Liver (tissue), 9 donors: ENCODE data around the gene ARL6IP4. TPM values are rescaled to one million over a fixed set of nuclear protein-coding genes. Genes with fewer than 3 reads are reported as not detected.

ENCODE experiments used
- DNase-seq: peaks from one replicate; pipeline ENCODE4 v3.0.0-alpha.2; 2017; ENCODE audit warnings: low spot score
- H3K27ac ChIP-seq, 2 donors: one replicate each; pipeline ENCODE4 v1.7.0; 2013; ENCODE audit warnings: inconsistent platforms in 2 of 2, low read length in 2 of 2, control low read depth in 1 of 2, low read depth in 1 of 2, mild to moderate bottlenecking in 1 of 2
- H3K27me3 ChIP-seq, 4 donors: one replicate each; pipeline versions ENCODE4 v1.6.1 to v1.7.0; 2013; ENCODE audit warnings: low read length in 3 of 4, inconsistent platforms in 1 of 4, mild to moderate bottlenecking in 1 of 4, moderate library complexity in 1 of 4; ENCODE audit not compliant: control insufficient read depth in 4 of 4, insufficient read depth in 4 of 4
- H3K36me3 ChIP-seq, 4 donors: one replicate each; pipeline versions ENCODE4 v1.6.1 to v1.7.0; 2013; ENCODE audit warnings: low read length in 3 of 4, mild to moderate bottlenecking in 3 of 4, low read depth in 1 of 4, moderate library complexity in 1 of 4; ENCODE audit not compliant: control insufficient read depth in 4 of 4, insufficient read depth in 3 of 4
- H3K4me1 ChIP-seq, 4 donors: one replicate each; pipeline versions ENCODE4 v1.6.1 to v1.7.0; 2013; ENCODE audit warnings: low read length in 3 of 4, mild to moderate bottlenecking in 3 of 4, moderate library complexity in 1 of 4; ENCODE audit not compliant: control insufficient read depth in 4 of 4, insufficient read depth in 4 of 4
- H3K4me3 ChIP-seq, 3 donors: one replicate each; pipeline versions ENCODE4 v1.6.1 to v1.7.0; 2013; ENCODE audit warnings: low read length in 3 of 3, control low read depth in 1 of 3, low read depth in 1 of 3, mild to moderate bottlenecking in 1 of 3
- H3K9ac ChIP-seq, 2 donors: one replicate each; pipeline ENCODE4 v1.7.0; 2013; ENCODE audit warnings: low read length in 2 of 2, mild to moderate bottlenecking in 2 of 2, moderate library complexity in 2 of 2, control low read depth in 1 of 2, low read depth in 1 of 2
- H3K9me3 ChIP-seq, 4 donors: one replicate each; pipeline versions ENCODE4 v1.6.1 to v1.7.0; 2013; ENCODE audit warnings: low read length in 3 of 4; ENCODE audit not compliant: control insufficient read depth in 4 of 4
- ATF3 ChIP-seq: IDR thresholded peaks from 2 replicates; pipeline ENCODE4 v1.6.1; 2016; ENCODE audit warnings: antibody characterized with exemption
- CTCF ChIP-seq: fragments of 150-350 bp; IDR thresholded peaks from 2 replicates; pipeline ENCODE4 v1.5.1; 2017; ENCODE audit warnings: improper control_type of control experiment, low read depth, low read length; ENCODE audit not compliant: missing input control
- EGR1 ChIP-seq, 2 donors: IDR thresholded peaks; 2 replicates each; pipeline ENCODE4 v1.6.1; 2016 to 2018; ENCODE audit warnings: antibody characterized with exemption in 2 of 2, low read depth in 2 of 2
- FOXA1 ChIP-seq: IDR thresholded peaks from 2 replicates; pipeline ENCODE4 v1.6.1; 2016; ENCODE audit warnings: antibody characterized with exemption
- FOXA2 ChIP-seq: IDR thresholded peaks from 2 replicates; pipeline ENCODE4 v1.6.1; 2016; ENCODE audit warnings: antibody characterized with exemption
- GABPA ChIP-seq, 2 donors: IDR thresholded peaks in 1 of 2; conservative IDR thresholded peaks in 1 of 2; 2 replicates each; pipeline ENCODE4 v1.6.1; 2016; ENCODE audit warnings: antibody characterized with exemption in 2 of 2, mild to moderate bottlenecking in 1 of 2, moderate library complexity in 1 of 2
- HNF4A ChIP-seq, 2 donors: conservative IDR thresholded peaks; 2 replicates each; pipeline ENCODE4 v1.6.1; 2016; ENCODE audit warnings: antibody characterized with exemption in 2 of 2, mild to moderate bottlenecking in 2 of 2
- HNF4G ChIP-seq: IDR thresholded peaks from 2 replicates; pipeline ENCODE4 v1.6.1; 2016; ENCODE audit warnings: antibody characterized with exemption
- JUND ChIP-seq, 2 donors: IDR thresholded peaks; 2 replicates each; pipeline ENCODE4 v1.6.1; 2016; ENCODE audit warnings: antibody characterized with exemption in 2 of 2
- MAX ChIP-seq: IDR thresholded peaks from 2 replicates; pipeline ENCODE4 v1.6.1; 2016; ENCODE audit warnings: antibody characterized with exemption
- NR2F2 ChIP-seq: IDR thresholded peaks from 2 replicates; pipeline ENCODE4 v1.6.1; 2016; ENCODE audit warnings: antibody characterized with exemption
- RAD21 ChIP-seq, 2 donors: IDR thresholded peaks; 2 replicates each; pipeline ENCODE4 v1.6.1; 2016; ENCODE audit warnings: antibody characterized with exemption in 2 of 2, mild to moderate bottlenecking in 2 of 2
- REST ChIP-seq: IDR thresholded peaks from 2 replicates; pipeline ENCODE4 v1.6.1; 2016; ENCODE audit warnings: antibody characterized with exemption, mild to moderate bottlenecking
- RXRA ChIP-seq, 2 donors: IDR thresholded peaks; 2 replicates each; pipeline ENCODE4 v1.6.1; 2017 to 2018; ENCODE audit warnings: antibody characterized with exemption in 2 of 2, mild to moderate bottlenecking in 1 of 2
- SP1 ChIP-seq: IDR thresholded peaks from 2 replicates; pipeline ENCODE4 v1.6.1; 2018; ENCODE audit warnings: antibody characterized with exemption, mild to moderate bottlenecking
- TAF1 ChIP-seq: conservative IDR thresholded peaks from 2 replicates; pipeline ENCODE4 v1.6.1; 2016; ENCODE audit warnings: antibody characterized with exemption, mild to moderate bottlenecking
- YY1 ChIP-seq: IDR thresholded peaks from 2 replicates; pipeline ENCODE4 v1.6.1; 2016; ENCODE audit warnings: antibody characterized with exemption, mild to moderate bottlenecking
- ZBTB33 ChIP-seq: IDR thresholded peaks from 2 replicates; pipeline ENCODE4 v1.6.1; 2016; ENCODE audit warnings: antibody characterized with exemption
- WGBS: extraction: QIAGEN DNeasy Blood & Tissue Kit; methylation state at CpG from one replicate; pipeline ENCODE4 v1.1.7; 2013; 5-methylcytosine and 5-hydroxymethylcytosine counted together
- polyA plus RNA-seq, 2 donors: library from polyadenylated mRNA; stranded (reverse) in 1 of 2; unstranded in 1 of 2; fragments of 200-250 nt in 1 of 2; fragments of >200 nt in 1 of 2; fragmentation: Nextera tagmentation in 1 of 2; extraction: Ambion mirVana in 1 of 2; gene quantifications; one replicate each; pipeline versions ENCODE4 v1.2.1 to v1.2.3, GENCODE V29; 2013 to 2015
- total RNA-seq, 2 donors: library from RNA; depleted of rRNA; stranded (reverse); fragments of >200 nt; gene quantifications; one replicate each; pipeline ENCODE4 v1.2.3, GENCODE V29; 2014
- donor health status: healthy.
- donor health status: healthy.
- donor health status: healthy.
- donor health status: healthy.
- donor health status: healthy.

ARL6IP4 gene
- total and polyA plus RNA-seq, 4 donors, result 59.2 to 187 (median 121) TPM

- Histone ChIP-seq H3K4me1 (peaks cover 22 to 35% (median 32%) of the 10 kb centered on the region in 4 donors), H3K36me3 (peaks cover 2 to 14% (median 10%) of the 10 kb centered on the region in 4 donors), H3K9me3 (no peaks in the 10 kb centered on the region), H3K4me3 (no peak overlapping the region), H3K27ac (no peak overlapping the region), H3K27me3 (no peaks in the 10 kb centered on the region), H3K9ac (no peak overlapping the region)
- TF ChIP-seq RXRA (IDR thresholded peaks at IDR 0.05), result no peak
- no peak for TF ChIP-seq MAX
- TF ChIP-seq HNF4A (conservative IDR thresholded peaks at IDR 0.05), result no peak
- TF ChIP-seq HNF4G, result no peak
- no peak for TF ChIP-seq FOXA1
- TF ChIP-seq CTCF, result no peak
- no peak for TF ChIP-seq GABPA (IDR thresholded peaks at IDR 0.05 in 1 of 2, conservative IDR thresholded peaks at IDR 0.05 in 1 of 2)
- TF ChIP-seq RAD21 (IDR thresholded peaks at IDR 0.05), result no peak
- TF ChIP-seq SP1, result no peak
- TF ChIP-seq TAF1, result no peak
- no peak for TF ChIP-seq YY1
- TF ChIP-seq ATF3, result no peak
- TF ChIP-seq REST, result no peak
- no peak for TF ChIP-seq ZBTB33
- no peak for TF ChIP-seq FOXA2
- TF ChIP-seq EGR1 (IDR thresholded peaks at IDR 0.05; ENCODE audit: low read depth in 2 of 2), result no peak
- no peak for TF ChIP-seq JUND (IDR thresholded peaks at IDR 0.05)
- no peak for TF ChIP-seq NR2F2
- WGBS, result 90% methylated on average over 3 of the region's 3 CpGs
- DNase-seq, result no peak
Measured at GRCh38 chr12:123001464-123001863, 21.0 kb downstream of the ARL6IP4 start.
